HG02981 (cell line): ENCODE measurements around the gene ZNF385C.

ENCODE experiments used
- ATAC-seq: cut with Tn5 transposase; IDR thresholded peaks from one replicate; pipeline ENCODE4 v1.9.1; 2021; ENCODE audit warnings: mild to moderate bottlenecking, moderate library complexity; ENCODE audit not compliant: unreplicated experiment

The ZNF385C gene

GRCh38 chr17:42109086-42109485, 10.8 kb upstream of the ZNF385C start:
- ATAC-seq, result no peak

DNA sequence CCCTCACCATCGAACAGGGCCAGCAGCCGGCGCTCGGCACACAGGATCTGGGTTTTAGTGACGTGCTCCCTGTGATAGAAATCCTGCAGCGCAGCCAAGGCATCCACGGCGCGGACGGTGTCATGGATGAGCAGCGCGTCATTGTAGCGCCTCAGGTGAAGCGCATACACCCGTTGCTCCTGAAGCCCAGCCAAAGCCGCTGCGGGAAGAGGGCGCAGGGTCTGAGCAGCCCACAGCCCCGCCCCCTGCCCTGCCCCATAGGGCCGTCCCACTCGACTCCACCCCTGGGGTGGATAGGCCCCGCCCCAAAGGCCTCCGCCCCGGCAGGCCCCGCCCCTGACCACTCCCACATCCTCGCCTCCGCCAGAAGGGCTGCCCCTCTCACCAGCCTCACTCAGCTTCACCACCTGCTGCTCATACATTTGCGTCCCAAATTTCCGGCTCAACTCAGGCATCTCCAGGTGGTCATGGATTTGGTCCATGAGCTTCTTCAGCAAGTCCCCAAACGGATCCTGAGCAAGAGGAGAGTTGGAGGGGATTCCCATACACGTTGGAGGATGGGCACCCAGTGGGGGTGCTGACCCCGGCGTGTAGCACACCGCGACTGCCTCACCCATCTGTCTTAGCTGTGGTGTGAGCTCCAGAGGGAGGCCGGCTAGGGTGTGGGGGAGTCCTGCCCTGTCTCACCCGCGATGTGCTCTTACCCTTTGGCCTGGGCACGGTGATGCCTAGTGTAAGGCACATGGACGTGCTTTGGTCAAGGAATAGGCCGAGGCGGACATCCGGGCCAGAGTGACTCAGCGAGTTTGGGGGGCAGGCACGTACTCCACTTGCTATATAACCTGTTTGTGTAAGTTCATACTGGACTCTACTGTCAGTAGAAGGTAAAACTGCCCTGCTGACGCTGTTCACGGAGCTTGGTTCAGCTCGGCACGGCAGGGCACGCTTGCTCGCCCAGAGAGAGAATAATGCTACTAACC, 9.6 kb upstream of the ZNF385C start:
- ATAC-seq, result peak; percentile 63

DNA sequence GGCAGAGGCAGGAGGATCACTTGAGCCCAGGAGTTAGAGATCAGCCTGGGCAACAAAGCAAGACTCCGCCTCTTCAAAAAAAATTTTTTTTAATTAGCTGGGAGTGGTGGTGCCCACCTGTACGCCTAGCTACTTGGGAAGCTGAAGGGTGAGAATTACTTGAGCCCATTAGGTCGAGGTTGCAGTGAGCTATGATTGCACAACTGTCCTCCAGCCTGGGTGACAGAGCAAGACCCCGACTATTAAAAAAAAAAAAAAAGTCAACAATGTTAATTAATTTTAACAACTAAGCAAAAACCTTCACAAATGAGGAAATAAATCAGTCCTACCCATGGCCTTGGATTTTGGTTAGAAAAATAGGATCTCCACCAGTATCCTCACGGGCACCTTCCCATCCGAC, 8.9 kb upstream of the ZNF385C start:
- ATAC-seq, result no peak

- ATAC-seq, result no peak
These were observed 7.7 kb upstream of the ZNF385C start for GRCh38 chr17:42106009-42106408.

DNA sequence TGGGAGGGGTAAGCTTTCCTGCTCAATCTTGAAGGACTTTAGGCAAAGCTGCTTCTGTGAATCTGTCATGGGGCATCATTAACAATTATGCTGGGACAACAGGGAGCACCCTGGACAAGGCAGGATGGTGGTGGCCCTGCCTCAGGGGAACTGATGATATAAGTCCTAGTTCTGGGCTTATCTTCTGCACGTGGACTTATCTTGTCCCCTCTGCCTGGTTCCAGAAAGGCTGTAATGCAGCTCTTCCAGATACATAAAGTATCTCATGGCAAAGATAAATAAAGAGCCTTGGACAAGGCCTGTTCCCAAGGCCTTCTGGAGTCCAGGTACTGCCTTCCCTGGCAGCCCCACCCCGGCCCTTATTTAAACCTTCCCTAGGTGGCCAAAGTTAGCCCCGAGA, 6.0 kb upstream of the ZNF385C start:
- no peak for ATAC-seq

DNA sequence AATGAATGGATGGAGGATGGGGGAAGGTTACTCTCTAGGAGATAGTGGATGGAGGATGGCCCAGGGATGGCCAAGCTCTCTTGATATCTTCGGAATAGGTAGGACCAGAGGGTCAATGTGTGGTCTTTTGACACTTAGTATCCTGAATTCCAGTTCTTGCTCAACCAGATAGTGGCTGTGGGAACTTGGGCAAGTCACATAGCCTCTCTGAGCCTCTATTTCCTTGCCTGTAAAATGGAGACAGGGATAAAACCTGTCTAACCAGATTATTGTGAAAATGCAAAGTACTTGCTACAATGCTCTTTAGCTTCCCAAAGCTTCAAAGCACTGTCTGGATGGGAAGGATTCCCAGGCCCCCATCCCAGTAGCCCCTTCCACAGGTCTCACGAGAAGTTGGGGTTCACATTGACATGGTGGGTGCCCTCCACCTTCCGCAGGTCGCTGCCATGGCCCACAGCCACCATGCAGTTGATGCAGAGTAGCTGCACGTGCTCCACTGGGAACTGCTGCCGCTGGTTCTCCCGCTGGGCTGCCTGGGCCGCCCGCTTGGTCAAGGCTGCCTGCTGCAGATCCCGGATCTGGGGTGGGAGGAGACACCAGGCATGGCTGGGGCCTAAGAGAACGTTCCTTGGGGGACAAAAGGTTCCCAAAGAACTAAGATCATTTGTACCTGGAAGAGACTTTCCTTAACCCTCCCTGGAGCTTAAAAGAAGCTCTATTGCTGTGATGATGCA, 5.1 kb upstream of the ZNF385C start:
- ATAC-seq, result no peak

GRCh38 chr17:42101513-42102292, 3.4 kb upstream of the ZNF385C start:
- ATAC-seq, result no peak

DNA sequence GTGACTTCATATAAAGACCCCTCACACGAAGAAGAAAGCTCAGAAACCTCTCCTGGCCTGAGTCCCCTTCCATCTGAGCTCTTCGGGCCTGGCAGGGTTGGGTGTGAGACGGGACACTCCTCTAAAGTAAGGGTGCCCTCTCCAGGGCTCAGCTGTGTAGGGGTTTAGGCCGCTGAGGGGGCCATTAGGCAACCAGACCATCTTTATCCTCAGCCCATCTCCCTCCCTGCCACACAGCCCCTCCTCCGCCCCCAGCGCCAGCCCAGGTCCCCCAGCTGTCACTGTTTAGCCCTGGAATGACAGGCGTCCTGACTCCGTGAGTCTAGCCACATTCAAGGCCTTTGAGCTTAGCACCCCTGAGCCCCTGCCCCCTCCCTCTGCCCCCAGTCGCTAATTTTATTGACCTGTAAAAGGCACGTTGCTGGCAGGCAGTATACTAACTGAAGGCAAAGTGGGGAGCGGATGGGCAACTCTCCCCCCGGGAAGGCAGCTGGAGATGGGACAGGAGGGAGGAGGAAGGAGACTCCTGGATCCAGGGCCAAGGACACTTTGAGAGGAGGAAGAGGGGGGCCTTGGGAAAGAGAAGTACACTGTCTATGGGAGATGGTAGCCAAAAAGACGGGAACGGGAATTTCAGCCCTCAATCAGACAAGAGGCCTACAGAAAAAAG, 592 bp upstream of the ZNF385C start:
- ATAC-seq, result no peak

GRCh38 chr17:42096360-42097111, 1.7 kb downstream of the ZNF385C start:
- no peak for ATAC-seq

GRCh38 chr17:42094375-42095069, 3.8 kb downstream of the ZNF385C start:
- ATAC-seq, result no peak

- no peak for ATAC-seq
These were observed 5.3 kb downstream of the ZNF385C start for GRCh38 chr17:42092939-42093338.

- ATAC-seq, result no peak
These were observed 7.1 kb downstream of the ZNF385C start for GRCh38 chr17:42090964-42091790.

- ATAC-seq, result no peak
These were observed 9.5 kb downstream of the ZNF385C start for GRCh38 chr17:42088736-42089135.

- no peak for ATAC-seq
These were observed 10.3 kb downstream of the ZNF385C start for GRCh38 chr17:42087736-42088705.

GRCh38 chr17:42087042-42087701, 11.1 kb downstream of the ZNF385C start:
- no peak for ATAC-seq

DNA sequence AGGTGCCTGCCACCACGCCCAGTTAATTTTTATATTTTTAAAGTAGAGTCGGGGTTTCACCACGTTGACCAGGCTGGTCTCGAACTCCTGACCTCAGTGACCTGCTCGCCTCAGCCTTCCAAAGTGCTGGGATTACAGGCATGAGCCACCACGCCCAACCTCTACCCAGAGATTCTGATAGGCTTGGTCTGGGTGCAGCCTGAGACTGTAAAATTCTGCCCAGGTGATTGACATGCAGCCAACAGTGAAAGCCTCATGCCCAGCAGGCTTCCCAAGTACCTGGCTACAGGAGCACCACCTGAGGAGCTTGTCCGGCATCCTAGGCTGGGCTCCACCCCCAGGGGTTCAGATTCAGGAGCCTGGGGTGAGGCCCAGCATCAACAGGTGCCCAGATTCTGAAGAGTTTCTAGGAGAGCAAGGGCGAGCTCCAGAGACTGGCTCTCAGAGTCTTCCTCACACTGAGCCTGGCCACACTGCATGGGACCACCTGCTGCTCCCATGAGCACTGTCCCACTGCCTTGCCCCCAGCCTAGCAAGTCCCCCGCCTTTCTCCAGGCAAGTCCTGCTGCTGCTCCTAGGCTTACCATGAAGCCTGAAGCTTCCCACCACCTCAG, 16.6 kb downstream of the ZNF385C start:
- no peak for ATAC-seq
